Measurements from ENCODE around the gene AFAP1L2.

AFAP1L2 gene

Small RNA genes lying within 50 kb of the gene (small RNA-seq; reads per million reads assigned to genes)
- gene RN7SL384P = 0 to 0.27 reads per million in 2 experiments
